Ovary (tissue), 9 donors: ENCODE measurements around the gene CFLAR. TPM values are rescaled to one million over a fixed set of nuclear protein-coding genes. Genes with fewer than 3 reads are reported as not detected.
"Not testable (repeated sequence)": the region's sequence is repeated elsewhere in the genome, so short reads cannot be mapped to it uniquely, and the experiment has no call there.

Source experiments
- DNase-seq, 5 donors: peaks; one replicate each; pipeline ENCODE4 v3.0.0-alpha.2; 2019 to 2020
- H3K27ac ChIP-seq, 2 donors: fragments of 200-600 bp; one replicate each; pipeline versions ENCODE4 v1.5.1 to v1.8.0; 2019 to 2022
- H3K27me3 ChIP-seq: fragments of 200-600 bp; one replicate; pipeline ENCODE4 v1.8.0; 2022
- H3K36me3 ChIP-seq: fragments of 200-600 bp; sonication (generic); one replicate; pipeline ENCODE4 v1.5.1; 2019
- H3K4me1 ChIP-seq: one replicate; pipeline ENCODE4 v1.8.1; 2013; ENCODE audit warnings: mild to moderate bottlenecking, moderate library complexity; ENCODE audit not compliant: insufficient read depth
- H3K4me3 ChIP-seq: fragments of 200-600 bp; sonication (generic); one replicate; pipeline ENCODE4 v1.5.1; 2017
- H3K9me3 ChIP-seq, 2 donors: fragments of 200-600 bp in 1 of 2; sonication (generic) in 1 of 2; one replicate each; pipeline versions ENCODE4 v1.5.1 to v1.8.1; 2013 to 2019; ENCODE audit warnings: mild to moderate bottlenecking in 1 of 2, moderate library complexity in 1 of 2
- EP300 ChIP-seq: sonication (generic); formaldehyde crosslinking; IDR thresholded peaks from one replicate; pipeline ENCODE4 v1.6.1; 2017; ENCODE audit warnings: antibody characterized with exemption
- POLR2A ChIP-seq: fragments of 450-650 bp; IDR thresholded peaks from one replicate; pipeline ENCODE4 v1.6.1; 2017; ENCODE audit warnings: antibody characterized with exemption, mild to moderate bottlenecking, moderate library complexity
- WGBS, 3 donors: extraction: QIAGEN DNeasy Blood & Tissue Kit in 1 of 3; methylation state at CpG; one replicate each; pipeline versions ENCODE4 v1.1.5 to v1.1.7; 2013 to 2017; 5-methylcytosine and 5-hydroxymethylcytosine counted together
- intact Hi-C, 4 donors: fragments of 100-400 bp; cut with DNase I; formaldehyde crosslinking; loops; one replicate each; pipeline versions ENCODE4 v1.11.0 to v1.15.1; 2022 to 2023
- polyA plus RNA-seq, 2 donors: library from polyadenylated mRNA; stranded (reverse); fragments of 200-250 nt in 1 of 2; fragments of 350-450 nt in 1 of 2; fragmentation: Illumina TruSeq in 1 of 2; extraction: RNeasy Lipid Tissue Mini Kit (QIAGEN cat#74804) in 1 of 2; gene quantifications; one replicate each; pipeline ENCODE4 v1.2.3, GENCODE V29; 2013 to 2014
- total RNA-seq, 7 donors: library from RNA; depleted of rRNA in 2 of 7; stranded (reverse); fragments of >200 nt in 2 of 7; fragmentation: NEBNext Ultra II Directional in 3 of 7; extraction: Animal tissue kit (Norgen Biotek cat#: 25700) in 3 of 7; gene quantifications; one replicate each; pipeline versions ENCODE4 v1.1.0 to v1.2.4, GENCODE V29; 2016 to 2023
- TF ChIP-seq, protein P1 (sequence below), 3 donors: fragments of 450-650 bp in 2 of 3; fragments of 200-600 bp in 1 of 3; IDR thresholded peaks; one replicate each; pipeline versions ENCODE4 v1.5.1 to v1.8.0; 2016 to 2022; ENCODE audit warnings: antibody characterized with exemption in 3 of 3, mild to moderate bottlenecking in 1 of 3
- donor health status: DM: no; HTN: no; CAD: no; lungs with moderate emphysema.
- donor health status: DM: no; HTN: no; CAD: no.
- donor health status: Bipolar disorder and iron deficiency.
- donor health status: DM: yes; HTN: yes; CAD: no.
- donor health status: DM: no; HTN: no; CAD: no.
- donor health status: DM: yes; HTN: yes; CAD: no.

CFLAR gene
- total and polyA plus RNA-seq, 9 donors = 26.7 to 111 (median 67.9) TPM

DNA sequence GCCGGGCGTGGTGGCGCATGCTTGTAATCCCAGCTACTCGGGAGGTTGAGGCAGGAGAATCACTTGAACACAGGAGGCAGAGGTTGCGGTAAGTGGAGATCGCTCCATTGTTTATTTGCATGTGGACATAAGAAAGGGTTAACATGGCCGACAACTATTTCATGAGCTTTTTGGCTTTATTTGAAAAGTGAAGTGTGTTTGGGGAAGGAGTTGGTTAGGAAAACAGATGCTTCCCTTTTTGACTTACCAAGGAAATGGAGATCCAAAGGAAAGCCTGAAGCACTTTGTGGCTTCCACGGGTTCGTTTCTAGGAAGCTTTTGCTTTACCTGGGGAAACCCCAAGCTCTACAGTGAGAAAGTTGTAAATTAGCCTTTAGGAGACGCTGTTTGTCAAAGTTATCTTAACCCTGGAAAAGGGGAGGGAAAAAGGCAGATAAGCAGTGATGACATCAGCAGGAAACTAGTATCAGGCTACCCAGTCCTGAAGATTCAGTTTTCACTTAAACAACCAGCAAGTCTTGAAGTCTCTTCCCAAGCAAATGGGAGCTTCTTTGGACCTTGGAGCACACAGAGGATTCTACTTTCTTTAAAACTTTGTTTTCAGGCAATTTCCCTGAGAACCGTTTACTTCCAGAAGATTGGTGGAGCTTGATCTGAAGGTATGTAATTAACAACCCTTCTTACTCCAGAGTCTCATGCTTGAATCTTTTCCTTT lies 66.8 kb downstream of the CFLAR start, which contains the start of gene CASP10:
Gene CASP10, plus strand, starts transcription at position 492 of the 715 bp plus-strand sequence. CDS start 2,637 bp downstream, outside the sequence.
- 48 to 51% (median 51%) methylated on average over 11 of the region's 11 CpGs for WGBS, 3 donors
- TF ChIP-seq, protein P1, sequence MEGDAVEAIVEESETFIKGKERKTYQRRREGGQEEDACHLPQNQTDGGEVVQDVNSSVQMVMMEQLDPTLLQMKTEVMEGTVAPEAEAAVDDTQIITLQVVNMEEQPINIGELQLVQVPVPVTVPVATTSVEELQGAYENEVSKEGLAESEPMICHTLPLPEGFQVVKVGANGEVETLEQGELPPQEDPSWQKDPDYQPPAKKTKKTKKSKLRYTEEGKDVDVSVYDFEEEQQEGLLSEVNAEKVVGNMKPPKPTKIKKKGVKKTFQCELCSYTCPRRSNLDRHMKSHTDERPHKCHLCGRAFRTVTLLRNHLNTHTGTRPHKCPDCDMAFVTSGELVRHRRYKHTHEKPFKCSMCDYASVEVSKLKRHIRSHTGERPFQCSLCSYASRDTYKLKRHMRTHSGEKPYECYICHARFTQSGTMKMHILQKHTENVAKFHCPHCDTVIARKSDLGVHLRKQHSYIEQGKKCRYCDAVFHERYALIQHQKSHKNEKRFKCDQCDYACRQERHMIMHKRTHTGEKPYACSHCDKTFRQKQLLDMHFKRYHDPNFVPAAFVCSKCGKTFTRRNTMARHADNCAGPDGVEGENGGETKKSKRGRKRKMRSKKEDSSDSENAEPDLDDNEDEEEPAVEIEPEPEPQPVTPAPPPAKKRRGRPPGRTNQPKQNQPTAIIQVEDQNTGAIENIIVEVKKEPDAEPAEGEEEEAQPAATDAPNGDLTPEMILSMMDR (IDR thresholded peaks at IDR 0.05) = no peak
- TF ChIP-seq EP300 (no peak), POLR2A (no peak)
- no peaks in the 10 kb centered on the region for H3K4me1 ChIP-seq
- no peak within 1 kb of the TSS for H3K27ac ChIP-seq
- intact Hi-C loops = no loop called here
- H3K4me3 ChIP-seq = peak within 1 kb of the TSS; percentile 12
- no peak for DNase-seq
- no peaks in the 10 kb centered on the region for H3K27me3 ChIP-seq
- no peaks in the 10 kb centered on the region for H3K36me3 ChIP-seq
- no peaks in the 10 kb centered on the region for H3K9me3 ChIP-seq

DNA sequence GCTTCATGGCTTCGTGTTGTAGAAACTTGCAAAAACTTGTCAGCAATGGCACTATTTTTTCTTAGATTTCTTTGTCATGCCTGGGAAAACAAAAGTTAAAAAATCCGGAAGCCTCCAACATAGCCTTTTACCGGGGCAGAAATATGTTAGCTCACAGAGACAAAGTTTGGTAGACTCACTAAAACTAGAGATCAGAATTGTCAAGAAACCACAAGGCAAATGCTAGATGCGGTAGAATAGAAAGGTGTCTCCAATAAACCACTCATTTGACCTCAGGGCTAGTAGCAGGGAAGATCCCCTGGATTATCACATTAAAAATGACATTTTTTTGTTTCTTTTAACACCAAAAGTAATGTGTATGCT lies 67.4 kb downstream of the CFLAR start:
- Histone ChIP-seq H3K9me3 (no peaks in the 10 kb centered on the region), H3K27me3 (no peaks in the 10 kb centered on the region), H3K36me3 (no peaks in the 10 kb centered on the region), H3K4me1 (no peaks in the 10 kb centered on the region), H3K4me3 (peak overlapping the region; percentile 12), H3K27ac (no peak overlapping the region)
- WGBS, 3 donors = 24 to 34% (median 26%) methylated on average over 4 of the region's 4 CpGs
- intact Hi-C loops = no loop called here
- TF ChIP-seq EP300 = no peak
- TF ChIP-seq, protein P1 (IDR thresholded peaks at IDR 0.05) = no peak
- TF ChIP-seq POLR2A = no peak
- no peak for DNase-seq

DNA sequence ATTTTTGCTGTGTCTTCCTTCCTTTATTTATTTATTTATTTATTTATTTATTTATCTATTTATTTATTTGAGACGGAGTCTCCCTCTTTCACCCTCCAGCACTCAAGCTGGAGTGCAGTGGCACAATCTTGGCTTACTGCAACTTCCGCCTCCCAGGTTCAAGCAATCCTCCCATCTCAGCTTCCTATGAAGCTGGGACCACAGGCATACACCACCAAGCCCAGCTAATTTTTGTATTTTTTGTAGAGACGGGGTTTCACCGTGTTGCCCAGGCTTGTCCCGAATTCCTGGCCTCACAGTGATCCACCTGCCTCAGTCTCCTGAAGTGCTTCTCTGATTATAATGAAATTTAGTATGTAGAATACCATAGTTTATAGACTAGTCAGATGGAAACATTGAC lies 67.9 kb downstream of the CFLAR start:
- H3K9me3 ChIP-seq, H3K27me3 ChIP-seq, DNase-seq, intact Hi-C loops, H3K27ac ChIP-seq, H3K36me3 ChIP-seq, H3K4me1 ChIP-seq: not testable (repeated sequence)
- peak overlapping the region; percentile 12 for H3K4me3 ChIP-seq
- WGBS, 3 donors = 77 to 86% (median 85%) methylated on average over 5 of the region's 5 CpGs

DNA sequence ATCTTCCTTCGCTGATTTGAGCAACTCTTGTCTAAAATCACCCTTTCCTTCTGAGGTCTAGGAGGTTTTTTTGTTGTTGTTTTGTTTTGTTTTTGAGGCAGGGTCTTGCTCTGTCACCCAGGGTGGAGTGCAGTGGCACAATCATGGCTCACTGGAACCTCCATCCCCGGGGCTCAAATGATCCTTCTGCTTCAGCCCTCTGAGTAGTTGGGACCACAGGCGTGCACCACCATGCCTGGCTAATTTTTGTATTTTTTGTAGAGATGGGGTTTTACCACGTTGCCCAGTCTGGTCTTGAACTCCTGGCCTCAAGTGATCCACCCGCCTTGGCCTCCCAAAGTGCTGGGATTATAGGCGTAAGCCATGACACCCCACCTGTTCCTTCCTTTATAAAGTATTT lies 68.3 kb downstream of the CFLAR start:
- intact Hi-C loops, H3K4me1 ChIP-seq, H3K9me3 ChIP-seq, H3K27ac ChIP-seq, DNase-seq, H3K36me3 ChIP-seq, H3K27me3 ChIP-seq, H3K4me3 ChIP-seq: not testable (repeated sequence)
- 81 to 88% (median 83%) methylated on average over 6 of the region's 6 CpGs for WGBS, 3 donors

DNA sequence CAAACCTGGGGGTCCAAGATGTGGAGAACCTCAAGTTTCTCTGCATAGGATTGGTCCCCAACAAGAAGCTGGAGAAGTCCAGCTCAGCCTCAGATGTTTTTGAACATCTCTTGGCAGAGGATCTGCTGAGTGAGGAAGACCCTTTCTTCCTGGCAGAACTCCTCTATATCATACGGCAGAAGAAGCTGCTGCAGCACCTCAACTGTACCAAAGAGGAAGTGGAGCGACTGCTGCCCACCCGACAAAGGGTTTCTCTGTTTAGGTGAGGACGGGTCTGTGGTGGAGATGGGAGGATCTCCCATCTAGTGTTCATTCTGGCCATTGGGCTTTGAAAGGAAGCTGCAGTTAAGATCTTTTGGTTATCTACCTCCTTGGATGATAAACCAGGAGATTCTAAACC lies 69.9 kb downstream of the CFLAR start:
- H3K9me3 ChIP-seq = no peaks in the 10 kb centered on the region
- no peaks in the 10 kb centered on the region for H3K36me3 ChIP-seq
- TF ChIP-seq, protein P1 (IDR thresholded peaks at IDR 0.05) = no peak
- TF ChIP-seq POLR2A = no peak
- no peak for TF ChIP-seq EP300
- H3K4me3 ChIP-seq = no peak overlapping the region
- intact Hi-C loops = no loop called here
- no peak overlapping the region for H3K27ac ChIP-seq
- no peaks in the 10 kb centered on the region for H3K27me3 ChIP-seq
- no peak for DNase-seq
- no peaks in the 10 kb centered on the region for H3K4me1 ChIP-seq
- 77 to 93% (median 78%) methylated on average over 4 of the region's 4 CpGs for WGBS, 3 donors
